ENCODE measurements around the gene PDE6B.
"Not testable (repeated sequence)": the region's sequence is repeated elsewhere in the genome, so short reads cannot be mapped to it uniquely, and the experiment has no call there.

PDE6B gene

GRCh38 chr4:636628-637159, 11.3 kb downstream of the PDE6B start:
- Histone ChIP-seq H3K9ac (ENCODE audit: low read length) (no peak overlapping the region), H3K9me3 (ENCODE audit: insufficient read depth, low read length) (no peaks in the 10 kb centered on the region), H2AFZ (ENCODE audit: low read depth, low read length, severe bottlenecking) (no peak overlapping the region), H3K79me2 (ENCODE audit: insufficient read depth, low read length) (no peaks in the 10 kb centered on the region), H3K4me3 (ENCODE audit: insufficient read depth, low read length, poor library complexity, severe bottlenecking) (no peak overlapping the region), H3K36me3 (ENCODE audit: low read length) (no peaks in the 10 kb centered on the region), H3K27ac (ENCODE audit: low read depth, low read length) (no peak overlapping the region), H4K20me1 (ENCODE audit: low read depth, low read length) (no peaks in the 10 kb centered on the region), H3K9me2 (replicated peaks; ENCODE audit: insufficient read depth, low read length) (no peaks in the 10 kb centered on the region), H3K4me2 (ENCODE audit: low read depth, low read length, poor library complexity, severe bottlenecking) (no peak overlapping the region), H3F3A (ENCODE audit: insufficient read depth) (no peaks in the 10 kb centered on the region), H3K27me3 (ENCODE audit: low read length) (no peaks in the 10 kb centered on the region)
- TF ChIP-seq CTCF (IDR thresholded peaks at IDR 0.05; ENCODE audit: insufficient read depth, low read length, poor library complexity, severe bottlenecking), result no peak
- TF ChIP-seq EZH2phosphoT487 (conservative IDR thresholded peaks at IDR 0.05; ENCODE audit: low read length), result no peak

GRCh38 chr4:637536-638280, 12.3 kb downstream of the PDE6B start:
- no peaks in the 10 kb centered on the region for H3F3A ChIP-seq (ENCODE audit: insufficient read depth)
- no peaks in the 10 kb centered on the region for H3K9me2 ChIP-seq (replicated peaks; ENCODE audit: insufficient read depth, low read length)
- H3K27ac ChIP-seq (ENCODE audit: low read depth, low read length), result no peak overlapping the region
- H3K9ac ChIP-seq (ENCODE audit: low read length), result no peak overlapping the region
- no peaks in the 10 kb centered on the region for H3K79me2 ChIP-seq (ENCODE audit: insufficient read depth, low read length)
- no peak overlapping the region for H2AFZ ChIP-seq (ENCODE audit: low read depth, low read length, severe bottlenecking)
- no peak overlapping the region for H3K4me3 ChIP-seq (ENCODE audit: insufficient read depth, low read length, poor library complexity, severe bottlenecking)
- no peaks in the 10 kb centered on the region for H3K9me3 ChIP-seq (ENCODE audit: insufficient read depth, low read length)
- H3K4me2 ChIP-seq (ENCODE audit: low read depth, low read length, poor library complexity, severe bottlenecking), result no peak overlapping the region
- no peaks in the 10 kb centered on the region for H3K27me3 ChIP-seq (ENCODE audit: low read length)
- no peaks in the 10 kb centered on the region for H3K36me3 ChIP-seq (ENCODE audit: low read length)
- no peaks in the 10 kb centered on the region for H4K20me1 ChIP-seq (ENCODE audit: low read depth, low read length)
- no peak for TF ChIP-seq CTCF (IDR thresholded peaks at IDR 0.05; ENCODE audit: insufficient read depth, low read length, poor library complexity, severe bottlenecking)
- TF ChIP-seq EZH2phosphoT487 (conservative IDR thresholded peaks at IDR 0.05; ENCODE audit: low read length), result no peak

GRCh38 chr4:642366-642765, 17.0 kb downstream of the PDE6B start:
- not testable (repeated sequence) for H3F3A ChIP-seq (ENCODE audit: insufficient read depth); H3K27ac ChIP-seq (ENCODE audit: low read depth, low read length); H3K9ac ChIP-seq (ENCODE audit: low read length); H3K36me3 ChIP-seq (ENCODE audit: low read length); H3K9me2 ChIP-seq (replicated peaks; ENCODE audit: insufficient read depth, low read length); H4K20me1 ChIP-seq (ENCODE audit: low read depth, low read length); H3K4me2 ChIP-seq (ENCODE audit: low read depth, low read length, poor library complexity, severe bottlenecking); H3K27me3 ChIP-seq (ENCODE audit: low read length); H3K9me3 ChIP-seq (ENCODE audit: insufficient read depth, low read length); H3K4me3 ChIP-seq (ENCODE audit: insufficient read depth, low read length, poor library complexity, severe bottlenecking); H3K79me2 ChIP-seq (ENCODE audit: insufficient read depth, low read length); H2AFZ ChIP-seq (ENCODE audit: low read depth, low read length, severe bottlenecking)

- Histone ChIP-seq H3F3A (ENCODE audit: insufficient read depth) (no peaks in the 10 kb centered on the region), H3K79me2 (ENCODE audit: insufficient read depth, low read length) (no peaks in the 10 kb centered on the region), H3K4me3 (ENCODE audit: insufficient read depth, low read length, poor library complexity, severe bottlenecking) (no peak overlapping the region), H3K9ac (ENCODE audit: low read length) (no peak overlapping the region), H3K27me3 (ENCODE audit: low read length) (no peaks in the 10 kb centered on the region), H3K9me2 (replicated peaks; ENCODE audit: insufficient read depth, low read length) (no peaks in the 10 kb centered on the region), H3K36me3 (ENCODE audit: low read length) (no peaks in the 10 kb centered on the region), H3K9me3 (ENCODE audit: insufficient read depth, low read length) (no peaks in the 10 kb centered on the region), H3K27ac (ENCODE audit: low read depth, low read length) (no peak overlapping the region), H4K20me1 (ENCODE audit: low read depth, low read length) (no peaks in the 10 kb centered on the region), H3K4me2 (ENCODE audit: low read depth, low read length, poor library complexity, severe bottlenecking) (no peak overlapping the region), H2AFZ (ENCODE audit: low read depth, low read length, severe bottlenecking) (no peak overlapping the region)
- no peak for TF ChIP-seq CTCF (IDR thresholded peaks at IDR 0.05; ENCODE audit: insufficient read depth, low read length, poor library complexity, severe bottlenecking)
These were observed 21.1 kb downstream of the PDE6B start for GRCh38 chr4:646460-646859.
